Measurements from ENCODE around the gene PCNX1. TPM values are rescaled to one million over a fixed set of nuclear protein-coding genes. Genes with fewer than 3 reads are reported as not detected.
A peak's percentile ranks its signal among the peaks of the same experiment; 100 is the strongest.
"Not testable (repeated sequence)": the region's sequence is repeated elsewhere in the genome, so short reads cannot be mapped to it uniquely, and the experiment has no call there.

PCNX1 gene
- total and polyA plus RNA-seq, 4 experiments from 2014 or later = 10.7 to 128 (median 68.4) TPM

- peaks cover 0 to 11% (median 4%) of the 10 kb centered on the region in 8 donors for H3K9me3 Mint-ChIP-seq
- H3K4me1 ChIP-seq (ENCODE audit: insufficient read depth, low read length) = no peaks in the 10 kb centered on the region
- no peaks in the 10 kb centered on the region for H3K27me3 Mint-ChIP-seq
- H3K4me1 Mint-ChIP-seq = peaks cover 15 to 38% (median 21%) of the 10 kb centered on the region in 4 donors
- DNase-seq = no peak
- no peak overlapping the region for H3K27ac ChIP-seq (ENCODE audit: low read depth, low read length)
- H3K4me3 Mint-ChIP-seq = no peak overlapping the region
- H3K36me3 ChIP-seq (ENCODE audit: insufficient read depth, low read length) = peaks cover 32% of the 10 kb centered on the region
- ChIA-PET CTCF (ENCODE audit: partially characterized antibody) (interaction anchor here (0.7 to 1.3 kb wide), 3 partner anchors 8 to 40 kb away, joined by 3 read pairs; no protein-coding TSS in a partner anchor), POLR2A (ENCODE audit: partially characterized antibody) (no interaction called here)
- peaks cover 84 to 86% of the 10 kb centered on the region in 2 donors for H3K36me3 Mint-ChIP-seq
- H3K27me3 ChIP-seq (ENCODE audit: insufficient read depth, low read length) = no peaks in the 10 kb centered on the region
- H3K9me3 ChIP-seq (ENCODE audit: control insufficient read depth in 1 of 2, low read length in 2 of 2) = no peaks in the 10 kb centered on the region
- no peak overlapping the region for H3K4me3 ChIP-seq (ENCODE audit: low read length in 2 of 2)
- intact Hi-C loops (cut with micrococcal nuclease) = no loop called here
- H3K27ac Mint-ChIP-seq = no peak overlapping the region
These were observed 155.5 kb downstream of the PCNX1 start for GRCh38 chr14:71062581-71063303.

- POLR2A ChIA-PET (ENCODE audit: partially characterized antibody) = no interaction called here
- H3K4me1 ChIP-seq (ENCODE audit: insufficient read depth, low read length) = no peaks in the 10 kb centered on the region
- CTCF ChIA-PET (ENCODE audit: partially characterized antibody) = interaction anchor here (1.0 kb wide), 1 partner anchor 13 kb away, joined by 3 read pairs; no protein-coding TSS in a partner anchor
- intact Hi-C loops (cut with micrococcal nuclease) = no loop called here
- H3K27ac ChIP-seq (ENCODE audit: low read depth, low read length) = no peak overlapping the region
- H3K4me3 ChIP-seq (ENCODE audit: low read length in 2 of 2) = no peak overlapping the region
- no peak for DNase-seq
- no peaks in the 10 kb centered on the region for H3K27me3 Mint-ChIP-seq
- peak overlapping the region in 1 of 8 donors; percentile 31 for H3K4me3 Mint-ChIP-seq
- H3K27me3 ChIP-seq (ENCODE audit: insufficient read depth, low read length) = no peaks in the 10 kb centered on the region
- H3K27ac Mint-ChIP-seq = peak overlapping the region in 2 of 7 donors; percentile 30 to 51
- H3K9me3 ChIP-seq (ENCODE audit: control insufficient read depth in 1 of 2, low read length in 2 of 2) = no peaks in the 10 kb centered on the region
- H3K36me3 Mint-ChIP-seq = peaks cover 79 to 80% of the 10 kb centered on the region in 2 donors
- H3K36me3 ChIP-seq (ENCODE audit: insufficient read depth, low read length) = peaks cover 26% of the 10 kb centered on the region
- H3K9me3 Mint-ChIP-seq = peaks cover 0 to 11% (median 4%) of the 10 kb centered on the region in 8 donors
- peaks cover 15 to 38% (median 21%) of the 10 kb centered on the region in 4 donors for H3K4me1 Mint-ChIP-seq
These were observed 156.1 kb downstream of the PCNX1 start for GRCh38 chr14:71063351-71063750.

- H3K27me3 Mint-ChIP-seq, H3K27ac Mint-ChIP-seq: not testable (repeated sequence)
These were observed 157.5 kb downstream of the PCNX1 start for GRCh38 chr14:71064747-71065146.

GRCh38 chr14:71070169-71070568 is 162.9 kb downstream of the PCNX1 start:
- peaks cover 14% of the 10 kb centered on the region for H3K36me3 ChIP-seq (ENCODE audit: insufficient read depth, low read length)
- H3K27ac Mint-ChIP-seq = peak overlapping the region in 3 of 7 donors; percentile 2 to 22 (median 9)
- no peak overlapping the region for H3K4me3 Mint-ChIP-seq
- H3K9me3 Mint-ChIP-seq = peaks cover 0 to 10% (median 3%) of the 10 kb centered on the region in 8 donors
- peaks cover 66 to 77% of the 10 kb centered on the region in 2 donors for H3K36me3 Mint-ChIP-seq
- peaks cover 3% of the 10 kb centered on the region for H3K4me1 ChIP-seq (ENCODE audit: insufficient read depth, low read length)
- H3K4me3 ChIP-seq (ENCODE audit: low read length in 2 of 2) = no peak overlapping the region
- CTCF ChIA-PET (ENCODE audit: partially characterized antibody) = interaction anchor here (0.6 to 1.0 kb wide), 2 partner anchors 8 to 97 kb away, joined by 3 read pairs; no protein-coding TSS in a partner anchor
- DNase-seq = no peak
- intact Hi-C loops (cut with micrococcal nuclease) = no loop called here
- POLR2A ChIA-PET (ENCODE audit: partially characterized antibody) = no interaction called here
- H3K27ac ChIP-seq (ENCODE audit: low read depth, low read length) = no peak overlapping the region
- H3K27me3 ChIP-seq (ENCODE audit: insufficient read depth, low read length) = no peaks in the 10 kb centered on the region
- no peaks in the 10 kb centered on the region for H3K27me3 Mint-ChIP-seq
- peaks cover 27 to 50% (median 38%) of the 10 kb centered on the region in 4 donors for H3K4me1 Mint-ChIP-seq
- H3K9me3 ChIP-seq (ENCODE audit: control insufficient read depth in 1 of 2, low read length in 2 of 2) = no peaks in the 10 kb centered on the region

More at GRCh38 chr14:71064747-71065146, 157.5 kb downstream of the PCNX1 start:
- peaks cover 19% of the 10 kb centered on the region for H3K36me3 ChIP-seq (ENCODE audit: insufficient read depth, low read length)
- H3K27me3 ChIP-seq (ENCODE audit: insufficient read depth, low read length); H3K4me1 ChIP-seq (ENCODE audit: insufficient read depth, low read length); H3K27ac ChIP-seq (ENCODE audit: low read depth, low read length); DNase-seq; H3K4me3 ChIP-seq (ENCODE audit: low read length in 2 of 2); H3K9me3 ChIP-seq (ENCODE audit: control insufficient read depth in 1 of 2, low read length in 2 of 2); intact Hi-C loops (cut with micrococcal nuclease); H3K4me3 Mint-ChIP-seq; CTCF ChIA-PET (ENCODE audit: partially characterized antibody): not testable (repeated sequence)
- H3K36me3 Mint-ChIP-seq = peaks cover 77 to 78% of the 10 kb centered on the region in 2 donors
- POLR2A ChIA-PET (ENCODE audit: partially characterized antibody) = interaction anchor here (0.6 kb wide), 1 partner anchor 16 kb away, joined by 3 read pairs; no protein-coding TSS in a partner anchor
- H3K9me3 Mint-ChIP-seq = peaks cover 0 to 11% (median 4%) of the 10 kb centered on the region in 8 donors
- H3K4me1 Mint-ChIP-seq = peaks cover 15 to 42% (median 23%) of the 10 kb centered on the region in 4 donors

- no peak for DNase-seq
- CTCF ChIA-PET (ENCODE audit: partially characterized antibody) = interaction anchor here (1.0 kb wide), 1 partner anchor 9 kb away, joined by 3 read pairs; no protein-coding TSS in a partner anchor
- Mint-ChIP-seq H3K9me3 (peaks cover 0 to 4% (median 0%) of the 10 kb centered on the region in 8 donors), H3K4me3 (no peak overlapping the region), H3K36me3 (peaks cover 64 to 73% of the 10 kb centered on the region in 2 donors), H3K27ac (peak overlapping the region; percentile 3 to 60 (median 25)), H3K27me3 (no peaks in the 10 kb centered on the region), H3K4me1 (peaks cover 23 to 42% (median 33%) of the 10 kb centered on the region in 4 donors)
- Histone ChIP-seq H3K9me3 (ENCODE audit: control insufficient read depth in 1 of 2, low read length in 2 of 2) (no peaks in the 10 kb centered on the region), H3K4me1 (ENCODE audit: insufficient read depth, low read length) (peaks cover 3% of the 10 kb centered on the region), H3K27ac (ENCODE audit: low read depth, low read length) (no peak overlapping the region), H3K36me3 (ENCODE audit: insufficient read depth, low read length) (peaks cover 18% of the 10 kb centered on the region), H3K4me3 (ENCODE audit: low read length in 2 of 2) (no peak overlapping the region), H3K27me3 (ENCODE audit: insufficient read depth, low read length) (no peaks in the 10 kb centered on the region)
- POLR2A ChIA-PET (ENCODE audit: partially characterized antibody) = no interaction called here
- intact Hi-C loops (cut with micrococcal nuclease) = no loop called here
These were observed 163.8 kb downstream of the PCNX1 start for GRCh38 chr14:71071042-71071441.

GRCh38 chr14:71076462-71077092 is 169.3 kb downstream of the PCNX1 start:
- H3K27me3 Mint-ChIP-seq = no peaks in the 10 kb centered on the region
- peaks cover 22 to 32% (median 25%) of the 10 kb centered on the region in 4 donors for H3K4me1 Mint-ChIP-seq
- POLR2A ChIA-PET (ENCODE audit: partially characterized antibody) = no interaction called here
- intact Hi-C loops (cut with micrococcal nuclease) = no loop called here
- peaks cover 2 to 23% (median 16%) of the 10 kb centered on the region in 8 donors for H3K9me3 Mint-ChIP-seq
- no peak overlapping the region for H3K27ac Mint-ChIP-seq
- Histone ChIP-seq H3K27ac (ENCODE audit: low read depth, low read length) (no peak overlapping the region), H3K4me3 (ENCODE audit: low read length in 2 of 2) (no peak overlapping the region), H3K36me3 (ENCODE audit: insufficient read depth, low read length) (peaks cover 45% of the 10 kb centered on the region), H3K27me3 (ENCODE audit: insufficient read depth, low read length) (no peaks in the 10 kb centered on the region), H3K4me1 (ENCODE audit: insufficient read depth, low read length) (no peaks in the 10 kb centered on the region), H3K9me3 (ENCODE audit: control insufficient read depth in 1 of 2, low read length in 2 of 2) (peaks cover 0 to 3% of the 10 kb centered on the region in 2 donors)
- DNase-seq = no peak
- H3K4me3 Mint-ChIP-seq = no peak overlapping the region
- peaks cover 72 to 84% of the 10 kb centered on the region in 2 donors for H3K36me3 Mint-ChIP-seq
- CTCF ChIA-PET (ENCODE audit: partially characterized antibody) = interaction anchor here (1.0 kb wide), 1 partner anchor 10 kb away, joined by 3 read pairs; no protein-coding TSS in a partner anchor

GRCh38 chr14:71078500-71078899 is 171.2 kb downstream of the PCNX1 start:
- no peaks in the 10 kb centered on the region for H3K27me3 ChIP-seq (ENCODE audit: insufficient read depth, low read length)
- Mint-ChIP-seq H3K27ac (no peak overlapping the region), H3K4me1 (peaks cover 34 to 46% (median 39%) of the 10 kb centered on the region in 4 donors), H3K4me3 (no peak overlapping the region), H3K9me3 (peaks cover 2 to 23% (median 17%) of the 10 kb centered on the region in 8 donors), H3K27me3 (no peaks in the 10 kb centered on the region), H3K36me3 (peaks cover 77 to 88% of the 10 kb centered on the region in 2 donors)
- peaks cover 43% of the 10 kb centered on the region for H3K36me3 ChIP-seq (ENCODE audit: insufficient read depth, low read length)
- H3K9me3 ChIP-seq (ENCODE audit: control insufficient read depth in 1 of 2, low read length in 2 of 2) = peaks cover 0 to 3% of the 10 kb centered on the region in 2 donors
- no peaks in the 10 kb centered on the region for H3K4me1 ChIP-seq (ENCODE audit: insufficient read depth, low read length)
- intact Hi-C loops (cut with micrococcal nuclease) = no loop called here
- H3K27ac ChIP-seq (ENCODE audit: low read depth, low read length) = no peak overlapping the region
- no peak overlapping the region for H3K4me3 ChIP-seq (ENCODE audit: low read length in 2 of 2)
- ChIA-PET CTCF (ENCODE audit: partially characterized antibody) (no interaction called here), POLR2A (ENCODE audit: partially characterized antibody) (no interaction called here)
- no peak for DNase-seq

Measured in CD4-positive, alpha-beta memory T cell (primary cell).